Mesendoderm (in vitro differentiated cells): Measurements from ENCODE around the gene CFAP221.

Source experiments
- DNase-seq: peaks from one replicate; pipeline ENCODE4 v3.0.0; 2013
- H2AK5ac ChIP-seq: 2 replicates; pipeline ENCODE4 v1.6.1; 2013; ENCODE audit warnings: low read length, inconsistent platforms
- H2BK120ac ChIP-seq: 2 replicates; pipeline ENCODE4 v1.6.1; 2013; ENCODE audit warnings: low read depth, mild to moderate bottlenecking, low read length, moderate library complexity, mixed read lengths
- H2BK15ac ChIP-seq: replicated peaks from 2 replicates; pipeline ENCODE4 v1.6.1; 2013; ENCODE audit warnings: low read depth, mild to moderate bottlenecking, moderate library complexity
- H2BK5ac ChIP-seq: 2 replicates; pipeline ENCODE4 v1.6.1; 2013; ENCODE audit warnings: low read length, inconsistent platforms
- H3K18ac ChIP-seq: 2 replicates; pipeline ENCODE4 v1.6.1; 2013; ENCODE audit warnings: mild to moderate bottlenecking, low read length, mixed read lengths
- H3K23ac ChIP-seq: one replicate; pipeline ENCODE4 v1.6.1; 2013; ENCODE audit warnings: low read length
- H3K27ac ChIP-seq: 2 replicates; pipeline ENCODE4 v1.5.1; 2013; ENCODE audit warnings: low read depth, mild to moderate bottlenecking, inconsistent platforms, low read length, moderate library complexity
- H3K27me3 ChIP-seq: 2 replicates; pipeline ENCODE4 v1.6.1; 2013; ENCODE audit warnings: low read length, control low read depth, mild to moderate bottlenecking, inconsistent platforms; ENCODE audit not compliant: insufficient read depth, poor library complexity
- H3K36me3 ChIP-seq: 2 replicates; pipeline ENCODE4 v1.6.1; 2013; ENCODE audit warnings: low read length, inconsistent platforms; ENCODE audit not compliant: control insufficient read depth, insufficient read depth
- H3K4ac ChIP-seq: one replicate; pipeline ENCODE4 v1.6.1; 2013; ENCODE audit warnings: low read depth, mild to moderate bottlenecking, low read length, moderate library complexity
- H3K4me1 ChIP-seq: 2 replicates; pipeline ENCODE4 v1.6.1; 2013; ENCODE audit warnings: low read depth, low read length, inconsistent platforms; ENCODE audit not compliant: control insufficient read depth
- H3K4me2 ChIP-seq: 2 replicates; pipeline ENCODE4 v1.6.1; 2013; ENCODE audit warnings: low read length
- H3K4me3 ChIP-seq: 2 replicates; pipeline ENCODE4 v1.5.1; 2013; ENCODE audit warnings: mild to moderate bottlenecking, low read length
- H3K56ac ChIP-seq: one replicate; pipeline ENCODE4 v1.6.1; 2013; ENCODE audit warnings: low read length
- H3K79me1 ChIP-seq: 2 replicates; pipeline ENCODE4 v1.6.1; 2013; ENCODE audit warnings: low read length, inconsistent platforms
- H3K79me2 ChIP-seq: 2 replicates; pipeline ENCODE4 v1.6.1; 2013; ENCODE audit warnings: mild to moderate bottlenecking, low read length; ENCODE audit not compliant: control insufficient read depth, insufficient read depth
- H3K9ac ChIP-seq: 2 replicates; pipeline ENCODE4 v1.6.1; 2013; ENCODE audit warnings: low read length, inconsistent platforms
- H4K5ac ChIP-seq: one replicate; pipeline ENCODE4 v1.6.1; 2013; ENCODE audit warnings: low read length
- H4K8ac ChIP-seq: one replicate; pipeline ENCODE4 v1.6.1; 2013; ENCODE audit warnings: low read depth, mild to moderate bottlenecking, control low read depth, low read length, moderate library complexity
- WGBS: extraction: QIAGEN DNeasy Blood & Tissue Kit; methylation state at CpG from one replicate; pipeline ENCODE4 v1.1.7; 2013; ENCODE audit warnings: low lambda C conversion rate, missing lambda C conversion rate; ENCODE audit not compliant: insufficient coverage; ENCODE audit errors: extremely low coverage; 5-methylcytosine and 5-hydroxymethylcytosine counted together

Gene CFAP221

GRCh38 chr2:119702918-119703401, 158.7 kb downstream of the CFAP221 start:
- no CpG with 5 or more reads among the region's 13 CpGs for WGBS
- Histone ChIP-seq H3K18ac (no peak overlapping the region), H3K56ac (no peak overlapping the region), H3K23ac (no peak overlapping the region), H2BK120ac (no peak overlapping the region), H2AK5ac (no peak overlapping the region), H3K79me1 (no peaks in the 10 kb centered on the region), H3K4ac (no peak overlapping the region), H4K5ac (no peak overlapping the region), H3K4me1 (no peaks in the 10 kb centered on the region), H3K9ac (no peak overlapping the region), H3K27me3 (no peaks in the 10 kb centered on the region), H3K79me2 (no peaks in the 10 kb centered on the region), H3K4me3 (no peak overlapping the region), H2BK15ac (no peak overlapping the region), H3K36me3 (no peaks in the 10 kb centered on the region), H4K8ac (no peak overlapping the region), H2BK5ac (no peak overlapping the region), H3K27ac (no peak overlapping the region), H3K4me2 (no peak overlapping the region)
- DNase-seq, result peak; percentile 83

GRCh38 chr2:119703526-119703925, 159.3 kb downstream of the CFAP221 start:
- Histone ChIP-seq H3K4me3 (no peak overlapping the region), H2AK5ac (no peak overlapping the region), H3K18ac (no peak overlapping the region), H2BK15ac (no peak overlapping the region), H4K8ac (no peak overlapping the region), H3K4ac (no peak overlapping the region), H3K23ac (no peak overlapping the region), H3K27ac (no peak overlapping the region), H3K27me3 (no peaks in the 10 kb centered on the region), H3K4me2 (no peak overlapping the region), H3K79me2 (no peaks in the 10 kb centered on the region), H4K5ac (no peak overlapping the region), H2BK120ac (no peak overlapping the region), H3K79me1 (no peaks in the 10 kb centered on the region), H3K56ac (no peak overlapping the region), H3K4me1 (no peaks in the 10 kb centered on the region), H3K36me3 (no peaks in the 10 kb centered on the region), H3K9ac (no peak overlapping the region), H2BK5ac (no peak overlapping the region)
- no peak for DNase-seq
- no CpG with 5 or more reads among the region's 5 CpGs for WGBS

GRCh38 chr2:119704670-119705120, 160.4 kb downstream of the CFAP221 start:
- H3K4ac ChIP-seq, result no peak overlapping the region
- H3K23ac ChIP-seq, result no peak overlapping the region
- no peak overlapping the region for H2BK120ac ChIP-seq
- H3K56ac ChIP-seq, result no peak overlapping the region
- no peak overlapping the region for H3K9ac ChIP-seq
- H3K4me1 ChIP-seq, result no peaks in the 10 kb centered on the region
- H2BK5ac ChIP-seq, result no peak overlapping the region
- no peak overlapping the region for H2AK5ac ChIP-seq
- H3K4me2 ChIP-seq, result no peak overlapping the region
- no peaks in the 10 kb centered on the region for H3K79me1 ChIP-seq
- no peak for DNase-seq
- H3K79me2 ChIP-seq, result no peaks in the 10 kb centered on the region
- no peaks in the 10 kb centered on the region for H3K36me3 ChIP-seq
- no peak overlapping the region for H3K27ac ChIP-seq
- no peak overlapping the region for H4K5ac ChIP-seq
- no peak overlapping the region for H4K8ac ChIP-seq
- no peaks in the 10 kb centered on the region for H3K27me3 ChIP-seq
- no peak overlapping the region for H3K4me3 ChIP-seq
- no peak overlapping the region for H2BK15ac ChIP-seq
- H3K18ac ChIP-seq, result no peak overlapping the region
- no CpG with 5 or more reads among the region's 2 CpGs for WGBS

- DNase-seq, result no peak
- H3K4me1 ChIP-seq, result no peaks in the 10 kb centered on the region
- no peak overlapping the region for H4K8ac ChIP-seq
- no peak overlapping the region for H3K27ac ChIP-seq
- no peak overlapping the region for H2AK5ac ChIP-seq
- H3K23ac ChIP-seq, result no peak overlapping the region
- H3K4me2 ChIP-seq, result no peak overlapping the region
- WGBS, result no CpG with 5 or more reads among the region's 8 CpGs
- no peaks in the 10 kb centered on the region for H3K79me1 ChIP-seq
- no peak overlapping the region for H4K5ac ChIP-seq
- H3K27me3 ChIP-seq, result no peaks in the 10 kb centered on the region
- no peak overlapping the region for H2BK15ac ChIP-seq
- H3K4ac ChIP-seq, result no peak overlapping the region
- no peak overlapping the region for H3K4me3 ChIP-seq
- H3K36me3 ChIP-seq, result no peaks in the 10 kb centered on the region
- H3K56ac ChIP-seq, result no peak overlapping the region
- no peak overlapping the region for H3K9ac ChIP-seq
- H2BK120ac ChIP-seq, result no peak overlapping the region
- no peaks in the 10 kb centered on the region for H3K79me2 ChIP-seq
- no peak overlapping the region for H2BK5ac ChIP-seq
- H3K18ac ChIP-seq, result no peak overlapping the region
Measured at GRCh38 chr2:119706221-119706620, 162.0 kb downstream of the CFAP221 start.
